Keratinocyte (primary cell): Measurements from ENCODE around the gene AGO1. TPM values are rescaled to one million over a fixed set of nuclear protein-coding genes. Genes with fewer than 3 reads are reported as not detected.

Experiments
- DNase-seq: peaks from one replicate; pipeline ENCODE4 v3.0.0-alpha.2; 2011; ENCODE audit warnings: low read depth, missing footprints, low spot score
- FAIRE-seq: peaks from 2 replicates; lab custom pipeline; 2011; peaks lifted over from hg19 to GRCh38; lab: Jason Lieb, UNC
- H2AFZ ChIP-seq: 2 replicates; pipeline ENCODE4 v1.6.0; 2012; ENCODE audit warnings: low read length, control low read depth, inconsistent platforms; ENCODE audit not compliant: control insufficient read depth
- H3K27ac ChIP-seq: 2 replicates; pipeline ENCODE4 v1.5.1; 2011; ENCODE audit warnings: low read length; ENCODE audit not compliant: control insufficient read depth, insufficient read depth
- H3K27me3 ChIP-seq: 3 replicates; pipeline ENCODE4 v1.6.0; 2011; ENCODE audit warnings: low read length; ENCODE audit not compliant: control insufficient read depth, insufficient read depth; ENCODE audit errors: extremely low read depth
- H3K36me3 ChIP-seq, 2 experiments: 2 replicates in 1 of 2; 3 replicates in 1 of 2; pipeline ENCODE4 v1.5.1; 2011; ENCODE audit warnings: low read length in 2 of 2, mild to moderate bottlenecking in 1 of 2; ENCODE audit not compliant: control insufficient read depth in 2 of 2, insufficient read depth in 2 of 2; ENCODE audit errors: extremely low read depth in 1 of 2
- H3K4me1 ChIP-seq: 3 replicates; pipeline ENCODE4 v1.5.1; 2011; ENCODE audit warnings: low read length; ENCODE audit not compliant: control insufficient read depth, insufficient read depth; ENCODE audit errors: extremely low read depth
- H3K4me2 ChIP-seq: 3 replicates; pipeline ENCODE4 v1.6.0; 2011; ENCODE audit warnings: low read depth, low read length; ENCODE audit not compliant: control insufficient read depth, insufficient read depth; ENCODE audit errors: extremely low read depth
- H3K4me3 ChIP-seq, 3 experiments: fragments of 200-600 bp in 1 of 3; sonication (generic) in 1 of 3; 2 replicates in 2 of 3; 3 replicates in 1 of 3; pipeline ENCODE4 v1.5.1; 2011 to 2016; ENCODE audit warnings: low read length in 3 of 3, mild to moderate bottlenecking in 3 of 3, control low read depth in 2 of 3, inconsistent platforms in 1 of 3, low read depth in 1 of 3, mixed read lengths in 1 of 3, mixed run types in 1 of 3, moderate library complexity in 1 of 3; ENCODE audit not compliant: control insufficient read depth in 2 of 3, insufficient read depth in 2 of 3; ENCODE audit errors: extremely low read depth in 1 of 3
- H3K79me2 ChIP-seq: 2 replicates; pipeline ENCODE4 v1.6.0; 2012; ENCODE audit warnings: low read length; ENCODE audit not compliant: control insufficient read depth, insufficient read depth
- H3K9ac ChIP-seq: 3 replicates; pipeline ENCODE4 v1.6.0; 2011; ENCODE audit warnings: low read length; ENCODE audit not compliant: control insufficient read depth, insufficient read depth; ENCODE audit errors: extremely low read depth
- H3K9me1 ChIP-seq: 3 replicates; pipeline ENCODE4 v1.6.0; 2011; ENCODE audit warnings: low read length; ENCODE audit not compliant: control insufficient read depth, insufficient read depth; ENCODE audit errors: extremely low read depth
- H3K9me3 ChIP-seq: 2 replicates; pipeline ENCODE4 v1.5.1; 2012; ENCODE audit warnings: low read depth, low read length; ENCODE audit not compliant: control insufficient read depth
- H4K20me1 ChIP-seq: 3 replicates; pipeline ENCODE4 v1.6.0; 2011; ENCODE audit warnings: low read length; ENCODE audit not compliant: control insufficient read depth, insufficient read depth; ENCODE audit errors: extremely low read depth
- CTCF ChIP-seq, 3 experiments: IDR thresholded peaks in 1 of 3; conservative IDR thresholded peaks in 1 of 3; optimal IDR thresholded peaks in 1 of 3; 2 replicates in 2 of 3; 3 replicates in 1 of 3; pipeline versions ENCODE3 to v1.5.1; 2011; ENCODE audit warnings: low read length in 3 of 3, mild to moderate bottlenecking in 3 of 3, moderate library complexity in 2 of 3, control low read depth in 1 of 3, inconsistent platforms in 1 of 3; ENCODE audit not compliant: insufficient read depth in 2 of 3; ENCODE audit errors: extremely low read depth in 1 of 3
- EZH2 ChIP-seq: IDR thresholded peaks from one replicate; pipeline ENCODE4 v1.6.1; 2012; ENCODE audit warnings: inconsistent platforms, mild to moderate bottlenecking, low read length, moderate library complexity
- dilution Hi-C: fragments of 300-500 bp; cut with MboI; formaldehyde crosslinking; loops from one replicate; pipeline ENCODE4 v1.7.0; 2020; ENCODE audit warnings: low sequenced_read_pairs; ENCODE audit not compliant: extremely low pct_ligation_motif_present
- polyA plus RNA-seq, 5 experiments: library from polyadenylated mRNA; depleted of rRNA in 3 of 5; stranded (reverse) in 3 of 5; stranded (forward) in 1 of 5; unstranded in 1 of 5; fragments of >200 nt; gene quantifications; 1 replicate in 1 of 5; 2 replicates in 3 of 5; 3 replicates in 1 of 5; pipeline versions ENCODE4 v1.2.1 to v1.2.3, GENCODE V29; 2011 to 2012; ENCODE audit warnings: missing spikeins in 2 of 5, low read depth in 1 of 5, low replicate concordance in 1 of 5

Gene AGO1
- polyA plus RNA-seq, 1 donor (not counting 4 experiments of a cell fraction or from before 2014, with no cell fraction given), result 5.7 TPM

- H4K20me1 ChIP-seq, result no peaks in the 10 kb centered on the region
- H3K9ac ChIP-seq, result no peak overlapping the region
- H3K27me3 ChIP-seq, result no peaks in the 10 kb centered on the region
- dilution Hi-C loops, result no loop called here
- no peak for TF ChIP-seq CTCF (optimal IDR thresholded peaks at IDR 0.05 in 1 of 3, IDR thresholded peaks at IDR 0.05 in 1 of 3, conservative IDR thresholded peaks at IDR 0.05 in 1 of 3; ENCODE audit: extremely low read depth in 1 of 3, insufficient read depth in 2 of 3, low read length in 3 of 3)
- no peak for TF ChIP-seq EZH2
- H3K9me3 ChIP-seq, result no peaks in the 10 kb centered on the region
- H3K4me3 ChIP-seq, result no peak overlapping the region
- no peak overlapping the region for H3K27ac ChIP-seq
- no peaks in the 10 kb centered on the region for H3K79me2 ChIP-seq
- no peaks in the 10 kb centered on the region for H3K9me1 ChIP-seq
- DNase-seq (no peak), FAIRE-seq (no peak)
- no peak overlapping the region for H2AFZ ChIP-seq
- H3K36me3 ChIP-seq, result peaks cover 3 to 5% of the 10 kb centered on the region in 2 experiments
- H3K4me1 ChIP-seq, result peaks cover 7% of the 10 kb centered on the region
- H3K4me2 ChIP-seq, result no peak overlapping the region
Measured at GRCh38 chr1:35834218-35834617, 48.8 kb upstream of the AGO1 start.

GRCh38 chr1:35835398-35835797, 47.6 kb upstream of the AGO1 start:
- Histone ChIP-seq H3K36me3 (peaks cover 3 to 5% of the 10 kb centered on the region in 2 experiments), H3K79me2 (no peaks in the 10 kb centered on the region), H3K27me3 (no peaks in the 10 kb centered on the region), H3K27ac (no peak overlapping the region), H2AFZ (no peak overlapping the region), H3K4me1 (peaks cover 7% of the 10 kb centered on the region), H3K9ac (peak overlapping the region; percentile 18), H3K9me3 (no peaks in the 10 kb centered on the region), H3K4me3 (no peak overlapping the region), H3K9me1 (no peaks in the 10 kb centered on the region), H4K20me1 (no peaks in the 10 kb centered on the region), H3K4me2 (peak overlapping the region; percentile 8)
- FAIRE-seq (peak; percentile 55), DNase-seq (peak; percentile 13)
- dilution Hi-C loops, result no loop called here
- TF ChIP-seq CTCF (optimal IDR thresholded peaks at IDR 0.05 in 1 of 3, IDR thresholded peaks at IDR 0.05 in 1 of 3, conservative IDR thresholded peaks at IDR 0.05 in 1 of 3; ENCODE audit: extremely low read depth in 1 of 3, insufficient read depth in 2 of 3, low read length in 3 of 3) (no peak), EZH2 (no peak)
